ENCODE measurements around the gene STXBP6. TPM values are rescaled to one million over a fixed set of nuclear protein-coding genes. Genes with fewer than 3 reads are reported as not detected.
"Not testable (repeated sequence)": the region's sequence is repeated elsewhere in the genome, so short reads cannot be mapped to it uniquely, and the experiment has no call there.

The STXBP6 gene
- total RNA-seq, 4 donors from 2014 or later, result 7.1 to 16.8 (median 8.9) TPM

DNA sequence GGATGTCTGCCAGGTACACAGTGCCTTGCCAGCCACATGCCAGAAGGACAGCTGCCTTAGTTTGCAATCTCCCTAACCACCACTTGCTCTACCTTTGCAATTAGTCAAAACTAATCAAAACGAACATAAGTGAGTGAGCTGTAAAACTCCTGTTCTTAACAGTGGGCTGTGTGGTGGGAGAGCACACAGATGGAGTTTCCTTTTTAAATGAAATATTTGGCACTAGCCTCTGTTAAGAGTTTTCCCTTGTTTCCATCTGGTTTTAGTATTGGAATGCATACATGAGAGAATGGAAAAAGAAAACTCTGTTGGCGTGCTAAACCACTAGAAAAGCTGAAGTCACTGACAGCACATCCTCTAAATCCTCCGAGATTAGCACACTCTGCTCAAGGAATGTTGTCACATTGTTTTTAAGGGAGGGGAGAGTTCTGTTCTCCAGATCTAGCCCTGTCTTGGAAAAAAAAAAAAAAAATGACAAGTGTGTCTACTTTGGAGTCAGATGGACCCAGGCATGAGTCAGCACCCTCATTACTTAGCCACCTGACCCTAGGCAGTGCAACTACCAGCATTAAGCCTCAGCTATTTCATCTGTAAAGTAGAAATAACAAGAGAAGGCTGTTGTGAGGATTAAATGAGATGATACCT, 83.9 kb downstream of the STXBP6 start:
- H3K4me1 ChIP-seq, result peaks cover 14 to 32% (median 30%) of the 10 kb centered on the region in 4 donors
- no peak overlapping the region for H3K4me3 ChIP-seq
- in situ Hi-C loops (cut with MboI; ENCODE audit: low pct_ligation_motif_present in 1 of 4, low pct_unique_long_range_greater_than_20kb in 1 of 4, low sequenced_read_pairs in 3 of 4), result no loop called here
- H3K27ac ChIP-seq, result peak overlapping the region; percentile 55 to 79 (median 74)
- WGBS, 2 donors (ENCODE audit: low coverage in 1 of 2), result 24 to 29% methylated on average over 3 of the region's 3 CpGs
- H3K9me3 ChIP-seq, result no peaks in the 10 kb centered on the region
- no peak for TF ChIP-seq EP300 (IDR thresholded peaks at IDR 0.05; ENCODE audit: low read depth)
- TF ChIP-seq, protein P1, sequence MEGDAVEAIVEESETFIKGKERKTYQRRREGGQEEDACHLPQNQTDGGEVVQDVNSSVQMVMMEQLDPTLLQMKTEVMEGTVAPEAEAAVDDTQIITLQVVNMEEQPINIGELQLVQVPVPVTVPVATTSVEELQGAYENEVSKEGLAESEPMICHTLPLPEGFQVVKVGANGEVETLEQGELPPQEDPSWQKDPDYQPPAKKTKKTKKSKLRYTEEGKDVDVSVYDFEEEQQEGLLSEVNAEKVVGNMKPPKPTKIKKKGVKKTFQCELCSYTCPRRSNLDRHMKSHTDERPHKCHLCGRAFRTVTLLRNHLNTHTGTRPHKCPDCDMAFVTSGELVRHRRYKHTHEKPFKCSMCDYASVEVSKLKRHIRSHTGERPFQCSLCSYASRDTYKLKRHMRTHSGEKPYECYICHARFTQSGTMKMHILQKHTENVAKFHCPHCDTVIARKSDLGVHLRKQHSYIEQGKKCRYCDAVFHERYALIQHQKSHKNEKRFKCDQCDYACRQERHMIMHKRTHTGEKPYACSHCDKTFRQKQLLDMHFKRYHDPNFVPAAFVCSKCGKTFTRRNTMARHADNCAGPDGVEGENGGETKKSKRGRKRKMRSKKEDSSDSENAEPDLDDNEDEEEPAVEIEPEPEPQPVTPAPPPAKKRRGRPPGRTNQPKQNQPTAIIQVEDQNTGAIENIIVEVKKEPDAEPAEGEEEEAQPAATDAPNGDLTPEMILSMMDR (IDR thresholded peaks at IDR 0.05), result no peak
- TF ChIP-seq POLR2A (IDR thresholded peaks at IDR 0.05), result no peak
- peak in 2 of 3 donors; percentile 11 to 61 for TF ChIP-seq POLR2AphosphoS5 (IDR thresholded peaks at IDR 0.05)
- intact Hi-C loops (cut with DNase I; ENCODE audit: low total_unique reads), result no loop called here
- no peaks in the 10 kb centered on the region for H3K27me3 ChIP-seq
- peak; percentile 37 for DNase-seq
- H3K36me3 ChIP-seq, result no peaks in the 10 kb centered on the region

DNA sequence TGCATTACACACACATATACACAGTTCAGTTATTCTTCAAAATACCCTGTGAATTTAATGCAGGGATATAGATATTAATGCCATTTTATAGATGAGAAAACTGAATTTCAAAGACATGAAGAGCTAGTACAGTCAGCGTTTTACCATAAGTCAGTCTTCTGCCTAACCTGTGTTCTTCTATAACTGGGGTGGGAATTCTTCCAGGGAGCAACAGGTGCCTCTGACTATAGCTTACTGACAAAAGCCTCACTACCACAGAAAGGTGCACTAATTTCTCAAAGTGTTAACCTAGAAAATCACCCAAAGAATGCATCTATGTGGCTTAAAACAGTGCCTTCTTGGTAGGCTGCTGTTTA, 84.4 kb downstream of the STXBP6 start:
- intact Hi-C loops (cut with DNase I; ENCODE audit: low total_unique reads) (no loop called here), in situ Hi-C loops (cut with MboI; ENCODE audit: low pct_ligation_motif_present in 1 of 4, low pct_unique_long_range_greater_than_20kb in 1 of 4, low sequenced_read_pairs in 3 of 4) (no loop called here)
- Histone ChIP-seq H3K4me3 (no peak overlapping the region), H3K27me3 (no peaks in the 10 kb centered on the region), H3K36me3 (no peaks in the 10 kb centered on the region), H3K27ac (peak overlapping the region; percentile 55 to 79 (median 74)), H3K4me1 (peaks cover 17 to 37% (median 34%) of the 10 kb centered on the region in 4 donors), H3K9me3 (no peaks in the 10 kb centered on the region)
- 67 to 69% methylated on average over 1 of the region's 1 CpG for WGBS, 2 donors (ENCODE audit: low coverage in 1 of 2)
- TF ChIP-seq POLR2A (IDR thresholded peaks at IDR 0.05) (no peak), EP300 (IDR thresholded peaks at IDR 0.05; ENCODE audit: low read depth) (no peak), POLR2AphosphoS5 (IDR thresholded peaks at IDR 0.05) (no peak)
- TF ChIP-seq, protein P1 (IDR thresholded peaks at IDR 0.05), result no peak
- no peak for DNase-seq

DNA sequence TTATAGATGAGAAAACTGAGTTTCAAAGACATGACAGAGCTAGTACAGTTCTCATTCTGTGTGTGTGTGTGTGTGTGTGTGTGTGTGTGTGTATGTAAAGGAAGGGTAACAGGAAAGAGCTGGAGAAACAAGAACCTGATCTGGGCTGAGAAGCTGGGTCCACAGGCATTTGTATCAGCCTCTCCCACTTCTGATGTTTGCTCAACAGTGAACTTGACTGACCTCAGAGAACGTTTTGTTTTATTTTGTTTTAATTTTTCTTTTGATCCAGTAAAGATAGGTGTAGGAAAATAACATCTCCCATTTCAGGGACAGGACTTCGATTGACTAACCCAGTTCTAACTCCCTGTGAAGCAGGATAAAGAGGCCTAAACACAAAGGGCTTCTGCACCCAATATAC, 85.4 kb downstream of the STXBP6 start:
- intact Hi-C loops (cut with DNase I; ENCODE audit: low total_unique reads) (no loop called here), in situ Hi-C loops (cut with MboI; ENCODE audit: low pct_ligation_motif_present in 1 of 4, low pct_unique_long_range_greater_than_20kb in 1 of 4, low sequenced_read_pairs in 3 of 4) (no loop called here)
- Histone ChIP-seq H3K4me1 (peaks cover 27 to 46% (median 43%) of the 10 kb centered on the region in 4 donors), H3K36me3 (no peaks in the 10 kb centered on the region), H3K9me3 (no peaks in the 10 kb centered on the region), H3K27me3 (no peaks in the 10 kb centered on the region), H3K27ac (peak overlapping the region; percentile 55 to 79 (median 74)), H3K4me3 (no peak overlapping the region)
- TF ChIP-seq POLR2A (IDR thresholded peaks at IDR 0.05), result no peak
- TF ChIP-seq POLR2AphosphoS5 (IDR thresholded peaks at IDR 0.05), result no peak
- TF ChIP-seq, protein P1 (IDR thresholded peaks at IDR 0.05), result no peak
- no peak for TF ChIP-seq EP300 (IDR thresholded peaks at IDR 0.05; ENCODE audit: low read depth)
- WGBS, 2 donors (ENCODE audit: low coverage in 1 of 2), result 37 to 46% methylated on average over 2 of the region's 2 CpGs
- DNase-seq, result no peak

DNA sequence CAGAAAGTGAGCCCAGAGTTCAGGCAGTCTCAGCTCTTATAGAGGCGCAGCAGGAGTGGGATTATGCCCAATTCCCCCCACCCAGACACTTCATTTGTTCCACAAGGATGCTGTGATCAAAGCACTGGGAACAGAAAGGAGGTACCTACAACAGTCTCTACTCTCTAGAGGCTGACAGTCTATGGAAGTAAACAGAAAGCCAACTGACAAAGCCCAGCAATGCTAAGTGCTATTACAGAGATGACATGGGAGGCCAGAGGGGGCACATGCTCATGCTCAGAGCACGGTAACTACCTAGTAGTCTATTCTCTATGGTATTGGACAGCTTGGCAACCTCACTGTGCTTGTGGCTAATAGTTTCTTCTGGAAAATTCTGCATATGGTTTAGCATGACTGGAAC, 85.9 kb downstream of the STXBP6 start:
- Histone ChIP-seq H3K27ac (peak overlapping the region in 3 of 4 donors; percentile 18 to 79 (median 72)), H3K36me3 (no peaks in the 10 kb centered on the region), H3K27me3 (no peaks in the 10 kb centered on the region), H3K4me3 (no peak overlapping the region), H3K9me3 (no peaks in the 10 kb centered on the region), H3K4me1 (peaks cover 32 to 51% (median 49%) of the 10 kb centered on the region in 4 donors)
- whole genome bisulfite sequencing, 2 donors (ENCODE audit: low coverage in 1 of 2), result 79 to 100% methylated on average over 1 to 2 of the region's 2 CpGs
- no peak for DNase-seq
- intact Hi-C loops (cut with DNase I; ENCODE audit: low total_unique reads), result no loop called here
- in situ Hi-C loops (cut with MboI; ENCODE audit: low pct_ligation_motif_present in 1 of 4, low pct_unique_long_range_greater_than_20kb in 1 of 4, low sequenced_read_pairs in 3 of 4), result no loop called here
- TF ChIP-seq, protein P1 (IDR thresholded peaks at IDR 0.05), result no peak
- TF ChIP-seq EP300 (IDR thresholded peaks at IDR 0.05; ENCODE audit: low read depth) (no peak), POLR2AphosphoS5 (IDR thresholded peaks at IDR 0.05) (no peak), POLR2A (IDR thresholded peaks at IDR 0.05) (no peak)

DNA sequence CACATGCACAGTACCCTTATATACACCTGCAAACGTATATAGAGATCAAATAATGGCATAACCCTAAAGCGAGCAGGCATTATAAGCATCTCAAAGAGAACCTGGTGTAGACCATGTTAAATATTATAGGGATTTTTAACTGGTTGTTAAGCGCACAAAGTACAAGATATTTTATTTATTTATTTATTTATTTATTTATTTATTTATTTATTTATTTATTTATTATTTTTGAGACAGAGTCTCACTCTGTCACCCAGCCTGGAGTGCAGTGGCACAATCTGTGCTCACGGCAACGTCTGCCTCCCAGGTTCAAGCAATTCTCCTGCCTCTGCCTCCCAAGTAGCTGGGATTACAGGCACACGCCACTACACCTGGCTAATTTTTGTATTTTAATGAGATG, 87.8 kb downstream of the STXBP6 start:
- H3K27ac ChIP-seq; H3K4me3 ChIP-seq; H3K36me3 ChIP-seq; H3K27me3 ChIP-seq; in situ Hi-C loops (cut with MboI; ENCODE audit: low pct_ligation_motif_present in 1 of 4, low pct_unique_long_range_greater_than_20kb in 1 of 4, low sequenced_read_pairs in 3 of 4); DNase-seq; intact Hi-C loops (cut with DNase I; ENCODE audit: low total_unique reads); H3K9me3 ChIP-seq: not testable (repeated sequence)
- H3K4me1 ChIP-seq, result peaks cover 36 to 55% (median 52%) of the 10 kb centered on the region in 4 donors
- 84 to 87% methylated on average over 5 to 6 of the region's 6 CpGs for WGBS, 2 donors (ENCODE audit: low coverage in 1 of 2)
